WTC11 (cell line): Measurements from ENCODE around the gene C1QTNF2. TPM values are rescaled to one million over a fixed set of nuclear protein-coding genes. Genes with fewer than 3 reads are reported as not detected.

Experiments used
- ATAC-seq: fragments of 200-7000 bp; cut with Tn5 transposase; 2 replicates; pipeline ENCODE4 v1.10.0; 2021; ENCODE audit warnings: mild to moderate bottlenecking, moderate library complexity
- CTCF ChIA-PET: fragments of 300-600 bp; sonication (Branson Sonifier 250); formaldehyde crosslinking; loops from one replicate; lab custom pipeline; 2021; ENCODE audit warnings: antibody characterized with exemption; lab: Charles Lee
- POLR2A ChIA-PET: fragments of 350-600 bp; sonication (Branson Sonifier 250); formaldehyde crosslinking; loops from one replicate; lab custom pipeline; 2021; ENCODE audit warnings: antibody characterized with exemption; lab: Charles Lee
- DNase-seq: peaks from one replicate; pipeline ENCODE4 v3.0.0; 2021; ENCODE audit warnings: low spot score
- H3K27ac Mint-ChIP-seq: 2 replicates; pipeline ENCODE4 v1.8.0; 2021; ENCODE audit warnings: mixed read lengths
- H3K27me3 Mint-ChIP-seq: 2 replicates; pipeline ENCODE4 v1.8.0; 2021; ENCODE audit warnings: low read depth, mild to moderate bottlenecking, moderate library complexity, mixed read lengths
- H3K36me3 Mint-ChIP-seq: 2 replicates; pipeline ENCODE4 v1.8.0; 2021; ENCODE audit warnings: mixed read lengths
- H3K4me1 Mint-ChIP-seq: 2 replicates; pipeline ENCODE4 v1.8.0; 2022; ENCODE audit warnings: mixed read lengths
- H3K4me3 Mint-ChIP-seq: 2 replicates; pipeline ENCODE4 v1.8.0; 2021; ENCODE audit warnings: mild to moderate bottlenecking, moderate library complexity, mixed read lengths
- H3K9me3 Mint-ChIP-seq: 2 replicates; pipeline ENCODE4 v1.8.0; 2021; ENCODE audit warnings: mixed read lengths
- CBFB ChIP-seq: sonication (generic); formaldehyde crosslinking; IDR thresholded peaks from 2 replicates; pipeline ENCODE4 v1.8.1; 2022; ENCODE audit warnings: mild to moderate bottlenecking, low read depth, missing genetic modification reagents
- CREM ChIP-seq: sonication (generic); formaldehyde crosslinking; IDR thresholded peaks from 2 replicates; pipeline ENCODE4 v1.8.1; 2022; ENCODE audit warnings: mild to moderate bottlenecking, missing genetic modification reagents, moderate library complexity
- EMX1 ChIP-seq: fragments of 250-450 bp; sonication (Bioruptor Pico); IDR thresholded peaks from 2 replicates; pipeline ENCODE4 v1.8.0; 2021; ENCODE audit warnings: mild to moderate bottlenecking
- ESRRA ChIP-seq: sonication (generic); formaldehyde crosslinking; IDR thresholded peaks from 2 replicates; pipeline ENCODE4 v1.8.1; 2022; ENCODE audit warnings: mild to moderate bottlenecking, missing genetic modification reagents, borderline replicate concordance
- ETV6 ChIP-seq: sonication (generic); formaldehyde crosslinking; IDR thresholded peaks from 2 replicates; pipeline ENCODE4 v1.8.1; 2022; ENCODE audit warnings: mild to moderate bottlenecking, missing genetic modification reagents
- FOXP1 ChIP-seq: sonication (generic); formaldehyde crosslinking; IDR thresholded peaks from 2 replicates; pipeline ENCODE4 v1.8.0; 2022; ENCODE audit warnings: missing genetic modification reagents, mild to moderate bottlenecking, moderate library complexity, borderline replicate concordance
- GABPB1 ChIP-seq: sonication (generic); formaldehyde crosslinking; IDR thresholded peaks from 2 replicates; pipeline ENCODE4 v1.8.1; 2023; ENCODE audit warnings: mild to moderate bottlenecking, missing genetic modification reagents
- GRHL2 ChIP-seq: fragments of 250-450 bp; sonication (Bioruptor Pico); IDR thresholded peaks from 2 replicates; pipeline ENCODE4 v1.8.0; 2022; ENCODE audit warnings: mild to moderate bottlenecking, moderate library complexity; ENCODE audit not compliant: insufficient replicate concordance, severe bottlenecking
- NFE2L1 ChIP-seq: sonication (generic); formaldehyde crosslinking; IDR thresholded peaks from 2 replicates; pipeline ENCODE4 v1.8.1; 2023; ENCODE audit warnings: missing genetic modification reagents
- SMAD4 ChIP-seq: sonication (generic); formaldehyde crosslinking; IDR thresholded peaks from 2 replicates; pipeline ENCODE4 v1.8.0; 2022; ENCODE audit warnings: mild to moderate bottlenecking, missing genetic modification reagents
- ZBTB21 ChIP-seq: sonication (generic); formaldehyde crosslinking; IDR thresholded peaks from 2 replicates; pipeline ENCODE4 v1.8.1; 2023; ENCODE audit warnings: mild to moderate bottlenecking, missing genetic modification reagents, borderline replicate concordance
- ZNF263 ChIP-seq: sonication (generic); formaldehyde crosslinking; IDR thresholded peaks from 2 replicates; pipeline ENCODE4 v1.8.1; 2022; ENCODE audit warnings: low read depth, mild to moderate bottlenecking, moderate library complexity, missing genetic modification reagents
- ZNF317 ChIP-seq: sonication (generic); formaldehyde crosslinking; IDR thresholded peaks from 2 replicates; pipeline ENCODE4 v1.8.1; 2023; ENCODE audit warnings: low read depth, mild to moderate bottlenecking, moderate library complexity, missing genetic modification reagents, borderline replicate concordance
- ZNF671 ChIP-seq: fragments of 250-450 bp; sonication (Bioruptor Pico); IDR thresholded peaks from 2 replicates; pipeline ENCODE4 v1.8.0; 2021; ENCODE audit warnings: mild to moderate bottlenecking
- total RNA-seq: library from RNA; stranded (reverse); gene quantifications from 3 replicates; pipeline ENCODE4 v1.2.3, GENCODE V29; 2021
- TF ChIP-seq, protein P1 (sequence below): sonication (generic); formaldehyde crosslinking; IDR thresholded peaks from 2 replicates; pipeline ENCODE4 v1.8.1; 2023; ENCODE audit warnings: mild to moderate bottlenecking, missing genetic modification reagents
- TF ChIP-seq, protein P2 (sequence below): sonication (generic); formaldehyde crosslinking; IDR thresholded peaks from 2 replicates; pipeline ENCODE4 v1.8.0; 2022; ENCODE audit warnings: mild to moderate bottlenecking, missing genetic modification reagents
- TF ChIP-seq, protein P3 (sequence below): sonication (generic); formaldehyde crosslinking; IDR thresholded peaks from 2 replicates; pipeline ENCODE4 v1.8.1; 2022; ENCODE audit warnings: mild to moderate bottlenecking, missing genetic modification reagents, moderate library complexity, borderline replicate concordance
- TF ChIP-seq, protein P4 (sequence below): fragments of 250-450 bp; sonication (Bioruptor Pico); IDR thresholded peaks from 2 replicates; pipeline ENCODE4 v1.9.0; 2021; ENCODE audit warnings: mild to moderate bottlenecking

C1QTNF2 gene
- total RNA-seq, 1 experiment from 2014 or later: 0.52 TPM

DNA sequence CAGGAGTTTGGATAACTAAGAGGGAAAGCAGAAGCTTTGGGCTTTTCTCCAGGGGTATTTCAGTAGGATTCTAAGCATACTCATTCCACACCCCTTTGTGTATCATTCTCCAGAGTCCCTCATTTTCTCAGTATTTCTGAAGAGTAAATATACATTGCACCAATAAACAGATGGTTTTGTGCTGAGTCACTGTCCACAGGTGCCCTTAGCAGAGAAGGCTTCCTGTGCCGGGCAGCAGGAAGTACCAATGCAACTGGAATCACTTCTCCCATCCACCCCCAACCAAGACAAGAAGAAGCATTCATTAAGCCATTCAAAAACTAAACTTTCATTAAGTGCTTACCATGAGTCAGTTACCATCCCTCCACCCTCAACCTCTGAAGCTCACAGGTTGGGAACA lies 54.5 kb downstream of the C1QTNF2 start:
- no peaks in the 10 kb centered on the region for H3K36me3 Mint-ChIP-seq
- ATAC-seq: no peak
- no peak overlapping the region for H3K4me3 Mint-ChIP-seq
- TF ChIP-seq GABPB1 (CRISPR knock-in tag) (peak; percentile 84), NFE2L1 (CRISPR knock-in tag) (peak; percentile 83), EMX1 (CRISPR knock-in tag) (no peak)
- H3K4me1 Mint-ChIP-seq: peaks cover 40% of the 10 kb centered on the region
- no peak for DNase-seq
- POLR2A ChIA-PET: interaction anchor here (0.7 kb wide), 1 partner anchor 78 kb away, joined by 3 read pairs; no protein-coding TSS in a partner anchor
- H3K27ac Mint-ChIP-seq: peak overlapping the region; percentile 1; the same call in 1 of the 2 replicates
- CTCF ChIA-PET: interaction anchor here (0.5 to 1.0 kb wide), 2 partner anchors 50 to 114 kb away, joined by 3 read pairs; no protein-coding TSS in a partner anchor
- no peaks in the 10 kb centered on the region for H3K9me3 Mint-ChIP-seq
- no peaks in the 10 kb centered on the region; the same call in 1 of the 2 replicates for H3K27me3 Mint-ChIP-seq

DNA sequence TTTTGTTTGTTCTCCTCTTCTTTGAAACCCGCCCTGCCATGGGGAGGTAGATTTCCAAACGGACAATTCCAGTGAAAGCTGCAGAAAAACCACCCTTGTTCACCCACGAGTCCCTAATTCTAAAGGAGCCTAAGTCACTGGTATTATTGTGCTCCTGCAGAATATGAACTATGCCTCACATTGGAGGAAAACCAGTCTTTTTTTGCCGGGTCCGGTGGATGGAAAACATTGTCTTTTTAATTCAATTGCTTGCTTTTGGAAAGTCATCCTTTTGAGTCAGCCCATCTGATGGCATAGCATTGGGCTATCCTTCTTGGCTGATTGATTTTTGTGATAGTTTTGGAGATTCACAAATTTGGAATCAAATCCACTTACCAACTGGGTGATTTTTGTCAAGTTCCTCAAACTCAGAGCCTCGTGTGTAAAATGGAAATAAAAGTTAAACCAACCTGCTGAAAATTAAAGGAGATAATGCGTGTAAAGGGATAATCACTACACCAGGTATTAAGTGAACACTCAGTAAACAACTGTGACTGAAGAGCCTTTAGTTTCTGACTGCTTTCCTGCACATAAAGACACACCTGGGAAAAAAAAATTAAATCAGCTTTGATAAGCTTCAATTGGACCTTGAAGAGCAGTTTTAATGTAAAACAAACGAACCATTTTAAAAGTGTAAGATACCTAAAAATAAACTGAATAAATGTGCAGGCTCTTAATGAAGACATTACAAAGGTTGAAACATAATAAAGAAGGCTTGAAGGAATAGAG lies 57.3 kb downstream of the C1QTNF2 start:
- H3K27me3 Mint-ChIP-seq: no peaks in the 10 kb centered on the region; the same call in 1 of the 2 replicates
- no peak for TF ChIP-seq ESRRA
- TF ChIP-seq FOXP1 (CRISPR knock-in tag): no peak
- no peak for TF ChIP-seq ETV6 (CRISPR knock-in tag)
- TF ChIP-seq CREM (CRISPR knock-in tag): no peak
- TF ChIP-seq, protein P1, sequence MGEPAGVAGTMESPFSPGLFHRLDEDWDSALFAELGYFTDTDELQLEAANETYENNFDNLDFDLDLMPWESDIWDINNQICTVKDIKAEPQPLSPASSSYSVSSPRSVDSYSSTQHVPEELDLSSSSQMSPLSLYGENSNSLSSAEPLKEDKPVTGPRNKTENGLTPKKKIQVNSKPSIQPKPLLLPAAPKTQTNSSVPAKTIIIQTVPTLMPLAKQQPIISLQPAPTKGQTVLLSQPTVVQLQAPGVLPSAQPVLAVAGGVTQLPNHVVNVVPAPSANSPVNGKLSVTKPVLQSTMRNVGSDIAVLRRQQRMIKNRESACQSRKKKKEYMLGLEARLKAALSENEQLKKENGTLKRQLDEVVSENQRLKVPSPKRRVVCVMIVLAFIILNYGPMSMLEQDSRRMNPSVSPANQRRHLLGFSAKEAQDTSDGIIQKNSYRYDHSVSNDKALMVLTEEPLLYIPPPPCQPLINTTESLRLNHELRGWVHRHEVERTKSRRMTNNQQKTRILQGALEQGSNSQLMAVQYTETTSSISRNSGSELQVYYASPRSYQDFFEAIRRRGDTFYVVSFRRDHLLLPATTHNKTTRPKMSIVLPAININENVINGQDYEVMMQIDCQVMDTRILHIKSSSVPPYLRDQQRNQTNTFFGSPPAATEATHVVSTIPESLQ: no peak
- no peak for TF ChIP-seq SMAD4
- no peak for TF ChIP-seq ZBTB21
- TF ChIP-seq, protein P2, sequence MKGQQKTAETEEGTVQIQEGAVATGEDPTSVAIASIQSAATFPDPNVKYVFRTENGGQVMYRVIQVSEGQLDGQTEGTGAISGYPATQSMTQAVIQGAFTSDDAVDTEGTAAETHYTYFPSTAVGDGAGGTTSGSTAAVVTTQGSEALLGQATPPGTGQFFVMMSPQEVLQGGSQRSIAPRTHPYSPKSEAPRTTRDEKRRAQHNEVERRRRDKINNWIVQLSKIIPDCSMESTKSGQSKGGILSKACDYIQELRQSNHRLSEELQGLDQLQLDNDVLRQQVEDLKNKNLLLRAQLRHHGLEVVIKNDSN: no peak
- TF ChIP-seq, protein P3, sequence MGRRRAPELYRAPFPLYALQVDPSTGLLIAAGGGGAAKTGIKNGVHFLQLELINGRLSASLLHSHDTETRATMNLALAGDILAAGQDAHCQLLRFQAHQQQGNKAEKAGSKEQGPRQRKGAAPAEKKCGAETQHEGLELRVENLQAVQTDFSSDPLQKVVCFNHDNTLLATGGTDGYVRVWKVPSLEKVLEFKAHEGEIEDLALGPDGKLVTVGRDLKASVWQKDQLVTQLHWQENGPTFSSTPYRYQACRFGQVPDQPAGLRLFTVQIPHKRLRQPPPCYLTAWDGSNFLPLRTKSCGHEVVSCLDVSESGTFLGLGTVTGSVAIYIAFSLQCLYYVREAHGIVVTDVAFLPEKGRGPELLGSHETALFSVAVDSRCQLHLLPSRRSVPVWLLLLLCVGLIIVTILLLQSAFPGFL (CRISPR knock-in tag): no peak
- TF ChIP-seq, protein P4, sequence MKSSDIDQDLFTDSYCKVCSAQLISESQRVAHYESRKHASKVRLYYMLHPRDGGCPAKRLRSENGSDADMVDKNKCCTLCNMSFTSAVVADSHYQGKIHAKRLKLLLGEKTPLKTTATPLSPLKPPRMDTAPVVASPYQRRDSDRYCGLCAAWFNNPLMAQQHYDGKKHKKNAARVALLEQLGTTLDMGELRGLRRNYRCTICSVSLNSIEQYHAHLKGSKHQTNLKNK (CRISPR knock-in tag): no peak
- no peak for TF ChIP-seq ZNF671 (CRISPR knock-in tag)
- TF ChIP-seq GRHL2 (CRISPR knock-in tag): no peak
- no peak for TF ChIP-seq ZNF317 (CRISPR knock-in tag)
- TF ChIP-seq CBFB (CRISPR knock-in tag): no peak
- no peak for TF ChIP-seq ZNF263
- CTCF ChIA-PET: interaction anchor here (0.7 to 3.1 kb wide), 5 partner anchors 13 to 172 kb away, joined by 3 to 18 read pairs (median 9); no protein-coding TSS in a partner anchor

More for the DNA sequence above, 57.3 kb downstream of the C1QTNF2 start:
- POLR2A ChIA-PET: interaction anchor here (0.5 to 2.9 kb wide), 8 partner anchors 16 to 153 kb away, joined by 3 to 18 read pairs (median 6); no protein-coding TSS in a partner anchor
- DNase-seq: no peak
- Mint-ChIP-seq H3K36me3 (peaks cover 12% of the 10 kb centered on the region), H3K4me3 (peak overlapping the region; percentile 86), H3K9me3 (no peaks in the 10 kb centered on the region), H3K27ac (peak overlapping the region; percentile 85), H3K4me1 (peaks cover 47% of the 10 kb centered on the region)
- no peak for ATAC-seq
